Measurements from ENCODE around the gene SGPP1. TPM values are rescaled to one million over a fixed set of nuclear protein-coding genes. Genes with fewer than 3 reads are reported as not detected.
"Not testable (repeated sequence)": the region's sequence is repeated elsewhere in the genome, so short reads cannot be mapped to it uniquely, and the experiment has no call there.

Gene SGPP1
- total RNA-seq, 1 donor from 2014 or later: 17.4 TPM

GRCh38 chr14:63641473-63642228 lies 86.2 kb downstream of the SGPP1 start, which contains the start of gene WDR89:
WDR89 (minus strand) TSS chr14:63641871; CDS start chr14:63599942, 41,929 bp downstream.
- DNase-seq (ENCODE audit: low read depth): peak; percentile 100

DNA sequence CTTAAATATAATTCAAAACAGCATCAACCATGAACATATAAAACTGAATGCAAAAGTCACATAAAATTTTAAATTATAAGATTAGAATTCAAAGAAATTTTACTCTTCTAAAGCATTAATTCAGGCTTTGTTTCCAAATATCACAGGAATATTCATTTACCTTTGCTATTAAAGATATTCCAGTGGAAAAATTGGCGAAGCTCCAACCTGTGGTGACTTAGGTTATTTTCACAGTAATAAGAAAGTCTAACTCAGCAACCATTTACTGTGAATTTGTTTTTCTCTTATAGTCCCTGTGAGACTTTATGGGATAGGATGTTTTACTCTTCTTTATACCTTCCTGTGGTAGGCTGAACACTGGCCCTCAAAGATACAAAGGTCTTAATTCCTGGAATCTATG lies 89.4 kb downstream of the SGPP1 start:
- no peak for DNase-seq (ENCODE audit: low read depth)

GRCh38 chr14:63636094-63636635 lies 91.7 kb downstream of the SGPP1 start:
- DNase-seq (ENCODE audit: low read depth): not testable (repeated sequence)

Other genes starting within 250 kb of the SGPP1 start
- gene PPP2R5E, start 184.7 kb downstream of the SGPP1 start, total RNA-seq: 13.7 and 14.5 TPM in 2 replicates
- 12.8 and 14.8 TPM in 2 replicates for gene WDR89, start 86.2 kb downstream of the SGPP1 start, total RNA-seq
- gene SYNE2, start 124.9 kb upstream of the SGPP1 start, total RNA-seq: 11.9 and 14.8 TPM in 2 replicates